Erythroblast (primary cell): ENCODE measurements around the gene GPATCH4.

Experiments used
- GATA1 ChIP-seq: IDR thresholded peaks from 2 replicates; pipeline ENCODE4 v1.6.1; 2011; ENCODE audit warnings: low read depth, mild to moderate bottlenecking, control low read depth, low read length, moderate library complexity
- POLR2A ChIP-seq: IDR thresholded peaks from 2 replicates; pipeline ENCODE4 v1.6.1; 2011; ENCODE audit warnings: mild to moderate bottlenecking, low read length

DNA sequence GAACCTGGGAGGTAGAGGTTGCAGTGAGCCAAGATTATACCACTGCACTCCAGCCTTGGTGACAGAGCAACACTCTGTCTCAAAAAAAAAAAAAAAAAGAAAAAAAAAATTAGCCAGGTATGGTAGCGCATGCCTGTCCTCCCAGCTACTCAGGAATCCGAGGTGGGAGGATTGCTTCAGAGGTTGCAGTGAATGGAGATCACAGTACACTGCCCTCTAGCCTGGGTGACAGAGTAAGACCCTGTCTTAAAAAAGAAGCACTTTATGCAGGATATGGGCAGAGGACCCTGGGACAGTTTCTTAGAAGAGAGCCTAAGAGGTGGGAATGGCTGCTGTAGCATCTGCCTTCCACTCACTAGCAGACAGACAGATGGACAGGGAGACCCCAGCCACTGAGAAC lies 51.9 kb downstream of the GPATCH4 start:
- TF ChIP-seq POLR2A, result no peak
- TF ChIP-seq GATA1, result no peak
